ENCODE results near the gene HDAC8.

DNA sequence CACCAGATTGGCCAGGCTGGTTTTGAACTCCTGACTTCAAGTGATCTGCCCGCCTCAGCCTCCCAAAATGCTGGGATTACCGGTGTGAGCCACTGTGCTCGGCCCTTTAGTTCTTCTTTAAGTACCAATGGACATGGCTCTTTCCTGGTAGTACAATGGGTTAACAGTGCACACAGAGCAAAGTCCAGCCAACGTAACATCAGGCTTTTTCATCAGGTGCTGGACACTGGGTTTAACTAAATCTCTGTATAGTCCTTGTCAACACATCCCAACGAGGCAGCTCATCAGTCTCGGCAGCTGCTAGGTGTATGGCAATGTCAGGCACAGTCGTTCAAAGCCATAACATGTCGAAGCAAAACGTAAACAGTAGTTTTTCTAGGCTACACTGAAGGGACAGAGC, 93.8 kb downstream of the HDAC8 start:
- TF ChIP-seq, protein P1, sequence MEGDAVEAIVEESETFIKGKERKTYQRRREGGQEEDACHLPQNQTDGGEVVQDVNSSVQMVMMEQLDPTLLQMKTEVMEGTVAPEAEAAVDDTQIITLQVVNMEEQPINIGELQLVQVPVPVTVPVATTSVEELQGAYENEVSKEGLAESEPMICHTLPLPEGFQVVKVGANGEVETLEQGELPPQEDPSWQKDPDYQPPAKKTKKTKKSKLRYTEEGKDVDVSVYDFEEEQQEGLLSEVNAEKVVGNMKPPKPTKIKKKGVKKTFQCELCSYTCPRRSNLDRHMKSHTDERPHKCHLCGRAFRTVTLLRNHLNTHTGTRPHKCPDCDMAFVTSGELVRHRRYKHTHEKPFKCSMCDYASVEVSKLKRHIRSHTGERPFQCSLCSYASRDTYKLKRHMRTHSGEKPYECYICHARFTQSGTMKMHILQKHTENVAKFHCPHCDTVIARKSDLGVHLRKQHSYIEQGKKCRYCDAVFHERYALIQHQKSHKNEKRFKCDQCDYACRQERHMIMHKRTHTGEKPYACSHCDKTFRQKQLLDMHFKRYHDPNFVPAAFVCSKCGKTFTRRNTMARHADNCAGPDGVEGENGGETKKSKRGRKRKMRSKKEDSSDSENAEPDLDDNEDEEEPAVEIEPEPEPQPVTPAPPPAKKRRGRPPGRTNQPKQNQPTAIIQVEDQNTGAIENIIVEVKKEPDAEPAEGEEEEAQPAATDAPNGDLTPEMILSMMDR (IDR thresholded peaks at IDR 0.05; ENCODE audit: insufficient read depth, low read length, poor library complexity, severe bottlenecking): no peak
- no peak for TF ChIP-seq EZH2phosphoT487 (conservative IDR thresholded peaks at IDR 0.05; ENCODE audit: low read length)

All from SU-DHL-6 (cell line).